B cell (primary cell): ENCODE results near the gene S100A4. TPM values are rescaled to one million over a fixed set of nuclear protein-coding genes. Genes with fewer than 3 reads are reported as not detected.

ENCODE experiments used
- polyA plus RNA-seq: library from polyadenylated mRNA; depleted of rRNA; stranded (reverse); fragments of >200 nt; gene quantifications from 2 replicates; pipeline ENCODE4 v1.2.3, GENCODE V29; 2012
- total RNA-seq, 2 donors: library from RNA; stranded (reverse); fragments of 120-200 nt in 1 of 2; gene quantifications; 1 replicate in 1 of 2; 2 replicates in 1 of 2; pipeline versions ENCODE4 v1.2.3 to v1.2.4, GENCODE V29; 2013 to 2022

The S100A4 gene
- total and polyA plus RNA-seq, 2 donors (not counting 1 experiment from before 2014, with no cell fraction given) = 62.7 to 150 TPM

Other genes starting within 250 kb of the S100A4 start
- gene PGLYRP3, start 232.9 kb downstream of the S100A4 start, total RNA-seq = not detected in 2 replicates
- gene PGLYRP3, start 232.9 kb downstream of the S100A4 start, polyA plus RNA-seq = not detected in 2 replicates
- not detected in 2 replicates for gene PGLYRP4, start 197.0 kb downstream of the S100A4 start, total RNA-seq
- gene PGLYRP4, start 197.0 kb downstream of the S100A4 start, polyA plus RNA-seq = not detected in 2 replicates
- 3.9 and 4.2 TPM in 2 replicates for gene S100A9, start 188.0 kb downstream of the S100A4 start, total RNA-seq
- 28.2 and 66.6 TPM in 2 replicates for gene S100A9, start 188.0 kb downstream of the S100A4 start, polyA plus RNA-seq
- not detected in 2 replicates for gene S100A12, start 170.2 kb downstream of the S100A4 start, total RNA-seq
- gene S100A12, start 170.2 kb downstream of the S100A4 start, polyA plus RNA-seq = 1.4 and 3.4 TPM in 2 replicates
- gene S100A8, start 154.7 kb downstream of the S100A4 start, total RNA-seq = 1.9 and 3.3 TPM in 2 replicates
- gene S100A8, start 154.7 kb downstream of the S100A4 start, polyA plus RNA-seq = 8.9 and 16.7 TPM in 2 replicates
- not detected in 2 replicates for gene S100A7A, start 129.3 kb downstream of the S100A4 start, total RNA-seq
- gene S100A7A, start 129.3 kb downstream of the S100A4 start, polyA plus RNA-seq = not detected in 2 replicates
- not detected in 2 replicates for gene S100A7, start 85.2 kb downstream of the S100A4 start, total RNA-seq
- not detected in 2 replicates for gene S100A7, start 85.2 kb downstream of the S100A4 start, polyA plus RNA-seq
- 93.6 and 110 TPM in 2 replicates for gene S100A6, start 9.8 kb downstream of the S100A4 start, total RNA-seq
- 61.1 and 213 TPM in 2 replicates for gene S100A6, start 9.8 kb downstream of the S100A4 start, polyA plus RNA-seq
- gene S100A5, start 4.9 kb downstream of the S100A4 start, total RNA-seq = not detected in 2 replicates
- 0.64 TPM in 1 of 2 replicates, not detected in the other for gene S100A5, start 4.9 kb downstream of the S100A4 start, polyA plus RNA-seq
- gene S100A3, start 3.5 kb upstream of the S100A4 start, total RNA-seq = not detected in 2 replicates
- gene S100A3, start 3.5 kb upstream of the S100A4 start, polyA plus RNA-seq = 0.17 TPM in 1 of 2 replicates, not detected in the other
- not detected in 2 replicates for gene S100A2, start 20.0 kb upstream of the S100A4 start, total RNA-seq
- 0.19 TPM in 1 of 2 replicates, not detected in the other for gene S100A2, start 20.0 kb upstream of the S100A4 start, polyA plus RNA-seq
- gene S100A16, start 67.3 kb upstream of the S100A4 start, total RNA-seq = not detected in 2 replicates
- gene S100A16, start 67.3 kb upstream of the S100A4 start, polyA plus RNA-seq = not detected in 2 replicates
- gene S100A14, start 70.5 kb upstream of the S100A4 start, total RNA-seq = not detected in 2 replicates
- gene S100A14, start 70.5 kb upstream of the S100A4 start, polyA plus RNA-seq = 0.17 TPM in 1 of 2 replicates, not detected in the other
- gene S100A13, start 81.7 kb upstream of the S100A4 start, total RNA-seq = 5.7 and 9.8 TPM in 2 replicates
- 17.8 and 19.8 TPM in 2 replicates for gene S100A13, start 81.7 kb upstream of the S100A4 start, polyA plus RNA-seq
- not detected in 2 replicates for gene S100A1, start 82.6 kb upstream of the S100A4 start, total RNA-seq
- gene S100A1, start 82.6 kb upstream of the S100A4 start, polyA plus RNA-seq = not detected in 2 replicates
- 156 TPM in 2 replicates for gene CHTOP, start 88.3 kb upstream of the S100A4 start, total RNA-seq
- gene CHTOP, start 88.3 kb upstream of the S100A4 start, polyA plus RNA-seq = 87.0 and 140 TPM in 2 replicates
- 37.6 and 39.4 TPM in 2 replicates for gene SNAPIN, start 112.9 kb upstream of the S100A4 start, total RNA-seq
- gene SNAPIN, start 112.9 kb upstream of the S100A4 start, polyA plus RNA-seq = 17.2 and 22.7 TPM in 2 replicates
- gene ILF2, start 125.2 kb upstream of the S100A4 start, total RNA-seq = 86.5 and 89.8 TPM in 2 replicates
- gene ILF2, start 125.2 kb upstream of the S100A4 start, polyA plus RNA-seq = 94.0 and 155 TPM in 2 replicates
- 0.19 and 0.37 TPM in 2 replicates for gene NPR1, start 132.9 kb upstream of the S100A4 start, total RNA-seq
- gene NPR1, start 132.9 kb upstream of the S100A4 start, polyA plus RNA-seq = not detected in 2 replicates
- gene INTS3, start 182.2 kb upstream of the S100A4 start, total RNA-seq = 69.1 and 69.3 TPM in 2 replicates
- 71.5 and 84.1 TPM in 2 replicates for gene INTS3, start 182.2 kb upstream of the S100A4 start, polyA plus RNA-seq
- gene SLC27A3, start 229.6 kb upstream of the S100A4 start, total RNA-seq = 15.6 and 16.2 TPM in 2 replicates
- 8.9 and 19.4 TPM in 2 replicates for gene SLC27A3, start 229.6 kb upstream of the S100A4 start, polyA plus RNA-seq